Common myeloid progenitor, CD34-positive (primary cell): ENCODE results near the gene NUP210. TPM values are rescaled to one million over a fixed set of nuclear protein-coding genes. Genes with fewer than 3 reads are reported as not detected.

Experiments used
- CTCF ChIA-PET: fragments of 350-600 bp; sonication (Branson Sonifier 250); formaldehyde crosslinking; loops from one replicate; lab custom pipeline; 2021; ENCODE audit warnings: antibody characterized with exemption; lab: Charles Lee
- POLR2A ChIA-PET: fragments of 350-600 bp; sonication (Branson Sonifier 250); formaldehyde crosslinking; loops from one replicate; lab custom pipeline; 2021; ENCODE audit warnings: antibody characterized with exemption; lab: Charles Lee
- DNase-seq, 3 donors: peaks; one replicate each; pipeline versions ENCODE4 v3.0.0 to v3.0.0-alpha.2; 2013
- H3K27ac ChIP-seq, 2 experiments: 1 replicate in 1 of 2; 2 replicates in 1 of 2; pipeline ENCODE4 v1.7.0; 2013; ENCODE audit warnings: inconsistent platforms in 2 of 2, low read length in 2 of 2, mild to moderate bottlenecking in 2 of 2, low read depth in 1 of 2, moderate library complexity in 1 of 2; ENCODE audit not compliant: severe bottlenecking in 2 of 2, insufficient read depth in 1 of 2, poor library complexity in 1 of 2
- H3K27me3 ChIP-seq, 5 experiments: replicated peaks in 2 of 5; 1 replicate in 3 of 5; 2 replicates in 2 of 5; pipeline versions ENCODE4 v1.6.1 to v1.7.0; 2013; ENCODE audit warnings: low read length in 4 of 5, mild to moderate bottlenecking in 2 of 5, moderate library complexity in 2 of 5, inconsistent platforms in 1 of 5; ENCODE audit not compliant: insufficient read depth in 5 of 5, control insufficient read depth in 4 of 5
- H3K36me3 ChIP-seq, 4 experiments: 1 replicate in 2 of 4; 2 replicates in 2 of 4; pipeline versions ENCODE4 v1.6.1 to v1.7.0; 2013; ENCODE audit warnings: low read length in 3 of 4, control low read depth in 1 of 4, mild to moderate bottlenecking in 1 of 4; ENCODE audit not compliant: control insufficient read depth in 4 of 4, insufficient read depth in 4 of 4
- H3K4me1 ChIP-seq, 4 experiments: 1 replicate in 3 of 4; 2 replicates in 1 of 4; pipeline versions ENCODE4 v1.6.1 to v1.7.1; 2013; ENCODE audit warnings: low read length in 3 of 4, mild to moderate bottlenecking in 3 of 4, control low read depth in 1 of 4, inconsistent platforms in 1 of 4, moderate library complexity in 1 of 4; ENCODE audit not compliant: control insufficient read depth in 4 of 4, insufficient read depth in 4 of 4; ENCODE audit errors: control extremely low read depth in 1 of 4
- H3K4me3 ChIP-seq, 7 experiments: 1 replicate in 4 of 7; 2 replicates in 3 of 7; pipeline versions ENCODE4 v1.5.1 to v1.7.0; 2013; ENCODE audit warnings: mild to moderate bottlenecking in 7 of 7, low read length in 6 of 7, moderate library complexity in 6 of 7, inconsistent platforms in 2 of 7, low read depth in 2 of 7, control low read depth in 1 of 7; ENCODE audit not compliant: insufficient read depth in 4 of 7, control insufficient read depth in 1 of 7; ENCODE audit errors: extremely low read depth in 1 of 7
- H3K9me3 ChIP-seq, 5 experiments: 1 replicate in 4 of 5; 2 replicates in 1 of 5; pipeline versions ENCODE4 v1.6.1 to v1.7.1; 2013; ENCODE audit warnings: low read length in 4 of 5, mild to moderate bottlenecking in 2 of 5, inconsistent platforms in 1 of 5, low read depth in 1 of 5, moderate library complexity in 1 of 5; ENCODE audit not compliant: control insufficient read depth in 4 of 5, insufficient read depth in 2 of 5; ENCODE audit errors: control extremely low read depth in 1 of 5
- WGBS: methylation state at CpG from one replicate; pipeline ENCODE4 v1.1.5; 2013; ENCODE audit not compliant: insufficient coverage; 5-methylcytosine and 5-hydroxymethylcytosine counted together
- polyA plus RNA-seq: library from polyadenylated mRNA; unstranded; fragments of 120-200 nt; gene quantifications from one replicate; pipeline ENCODE4 v1.2.1, GENCODE V29; 2013

NUP210 gene
- 47.7 TPM for polyA plus RNA-seq

DNA sequence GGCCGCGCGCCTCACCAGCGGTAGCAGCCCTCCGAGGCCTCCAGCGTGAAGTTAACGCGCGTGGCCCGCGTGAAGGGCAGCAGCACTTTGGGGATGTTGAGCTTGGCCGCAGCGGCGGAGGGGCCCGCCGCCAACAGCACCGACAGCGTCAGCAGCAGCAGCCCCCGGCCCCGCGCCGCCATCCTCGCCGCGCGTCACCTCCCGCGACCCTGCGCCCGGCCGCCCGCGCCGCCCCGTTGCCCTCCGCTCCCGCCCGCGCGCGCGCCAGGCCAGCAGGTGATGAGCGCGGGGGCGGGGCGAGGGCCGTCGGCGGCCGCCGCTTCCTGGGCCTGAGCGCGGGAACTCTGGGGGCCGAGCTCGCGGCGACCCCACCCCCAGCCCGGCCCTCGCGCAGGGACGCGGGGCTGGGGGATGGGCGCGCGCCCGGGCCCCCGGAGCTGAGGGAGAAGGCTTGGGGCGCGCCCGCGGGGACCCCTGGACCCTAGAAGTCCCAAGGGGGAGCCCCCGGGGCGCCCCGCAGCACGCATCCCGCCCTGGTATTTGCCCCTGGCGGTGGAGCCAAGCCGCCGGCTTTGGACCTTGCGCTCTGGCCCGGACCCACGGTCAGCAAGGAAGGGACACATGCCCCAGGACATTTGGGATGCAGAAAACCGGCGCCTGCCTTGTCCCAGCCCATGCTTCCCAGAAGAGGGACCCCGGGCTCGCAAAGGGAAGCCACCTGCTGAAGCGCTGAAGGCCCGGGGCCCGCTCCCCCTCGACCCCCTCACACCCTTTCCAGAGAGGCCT lies at the start of gene NUP210:
Gene NUP210, minus strand, starts transcription at position 278 of the 786 bp plus-strand sequence. Its CDS starts 96 bp downstream, at position 182.
- 2% methylated on average over 75 of the region's 90 CpGs for WGBS
- peak in 2 of 3 donors; percentile 22 to 31 for DNase-seq
- POLR2A ChIA-PET: interaction anchor here (2.0 kb wide), 1 partner anchor 31 kb away, joined by 4 read pairs; no protein-coding TSS in a partner anchor
- peak within 1 kb of the TSS; percentile 25 to 85 for H3K27ac ChIP-seq
- CTCF ChIA-PET: interaction anchor here (0.8 to 5.3 kb wide), 6 partner anchors 21 to 77 kb away, joined by 3 to 45 read pairs (median 3); no protein-coding TSS in a partner anchor
- H3K36me3 ChIP-seq: peaks cover 0 to 19% (median 0%) of the 10 kb centered on the region in 4 experiments
- peaks cover 17 to 64% (median 55%) of the 10 kb centered on the region in 4 experiments for H3K4me1 ChIP-seq
- no peaks in the 10 kb centered on the region for H3K27me3 ChIP-seq
- peak within 1 kb of the TSS; percentile 23 to 83 (median 71) for H3K4me3 ChIP-seq
- no peaks in the 10 kb centered on the region for H3K9me3 ChIP-seq

DNA sequence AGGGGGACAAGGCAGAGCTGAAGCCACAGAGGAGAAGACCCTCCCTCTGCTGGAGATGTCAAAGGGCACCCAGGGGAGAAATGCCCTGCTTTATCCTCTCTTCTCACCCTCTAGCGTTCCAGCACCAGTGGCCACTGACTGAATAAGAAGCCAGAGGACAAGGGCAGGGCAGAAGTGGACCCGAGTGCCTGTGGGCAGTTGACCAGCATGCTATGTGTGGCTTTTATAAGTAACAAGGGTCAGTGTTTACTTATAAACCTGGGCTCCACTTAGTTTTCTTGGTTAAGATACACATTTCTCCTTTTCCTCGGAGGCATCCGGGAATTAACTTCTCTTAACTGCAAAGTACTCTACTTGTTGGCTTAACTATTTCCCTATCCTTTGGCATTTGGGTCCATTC lies 46.7 kb upstream of the NUP210 start:
- Histone ChIP-seq H3K9me3 (no peaks in the 10 kb centered on the region), H3K27ac (no peak overlapping the region), H3K36me3 (no peaks in the 10 kb centered on the region), H3K4me3 (no peak overlapping the region), H3K27me3 (peaks cover 0 to 5% (median 0%) of the 10 kb centered on the region in 5 experiments), H3K4me1 (no peaks in the 10 kb centered on the region)
- POLR2A ChIA-PET: no interaction called here
- CTCF ChIA-PET: interaction anchor here (1.2 to 2.4 kb wide), 4 partner anchors 10 to 112 kb away, joined by 4 to 9 read pairs (median 6); no protein-coding TSS in a partner anchor
- 93% methylated on average over 3 of the region's 4 CpGs for WGBS
- no peak for DNase-seq

DNA sequence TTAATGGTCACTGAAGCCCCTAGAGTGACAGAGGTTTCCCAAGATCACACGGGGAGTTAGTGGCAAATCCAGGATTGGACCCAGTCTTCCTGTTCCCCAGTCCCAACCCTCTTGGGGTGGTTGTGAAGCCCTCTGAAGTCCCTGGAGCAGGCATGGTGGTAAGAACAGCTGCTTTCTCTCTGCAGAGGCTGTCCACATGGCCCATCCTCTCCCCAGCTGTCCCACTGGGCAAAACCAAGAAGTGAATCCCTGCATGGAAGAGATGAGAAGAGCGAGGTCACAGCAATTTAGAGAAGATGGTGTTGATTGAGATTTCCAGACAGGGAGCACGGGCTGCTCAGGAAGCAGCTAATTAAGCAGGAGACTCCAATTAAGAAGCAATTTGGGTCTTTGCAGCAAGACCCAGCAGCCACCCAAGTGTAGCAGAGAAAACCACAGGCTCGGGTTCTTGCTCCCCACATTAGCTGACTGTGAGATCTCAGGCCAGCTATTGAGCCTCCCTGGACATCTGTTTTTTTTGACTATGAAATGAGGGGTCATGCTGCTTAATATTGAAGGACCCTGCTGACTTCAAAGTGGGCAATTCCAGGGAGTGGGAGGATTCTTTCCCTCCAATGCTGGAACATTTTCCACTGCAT lies 45.2 kb upstream of the NUP210 start:
- Histone ChIP-seq H3K9me3 (no peaks in the 10 kb centered on the region), H3K4me3 (no peak overlapping the region), H3K27me3 (peaks cover 0 to 5% (median 0%) of the 10 kb centered on the region in 5 experiments), H3K4me1 (no peaks in the 10 kb centered on the region), H3K27ac (no peak overlapping the region), H3K36me3 (no peaks in the 10 kb centered on the region)
- POLR2A ChIA-PET: no interaction called here
- CTCF ChIA-PET: interaction anchor here (1.2 to 2.4 kb wide), 2 partner anchors 10 to 11 kb away, joined by 5 to 9 read pairs; no protein-coding TSS in a partner anchor
- DNase-seq: no peak
- WGBS: 86% methylated on average over 4 of the region's 4 CpGs

DNA sequence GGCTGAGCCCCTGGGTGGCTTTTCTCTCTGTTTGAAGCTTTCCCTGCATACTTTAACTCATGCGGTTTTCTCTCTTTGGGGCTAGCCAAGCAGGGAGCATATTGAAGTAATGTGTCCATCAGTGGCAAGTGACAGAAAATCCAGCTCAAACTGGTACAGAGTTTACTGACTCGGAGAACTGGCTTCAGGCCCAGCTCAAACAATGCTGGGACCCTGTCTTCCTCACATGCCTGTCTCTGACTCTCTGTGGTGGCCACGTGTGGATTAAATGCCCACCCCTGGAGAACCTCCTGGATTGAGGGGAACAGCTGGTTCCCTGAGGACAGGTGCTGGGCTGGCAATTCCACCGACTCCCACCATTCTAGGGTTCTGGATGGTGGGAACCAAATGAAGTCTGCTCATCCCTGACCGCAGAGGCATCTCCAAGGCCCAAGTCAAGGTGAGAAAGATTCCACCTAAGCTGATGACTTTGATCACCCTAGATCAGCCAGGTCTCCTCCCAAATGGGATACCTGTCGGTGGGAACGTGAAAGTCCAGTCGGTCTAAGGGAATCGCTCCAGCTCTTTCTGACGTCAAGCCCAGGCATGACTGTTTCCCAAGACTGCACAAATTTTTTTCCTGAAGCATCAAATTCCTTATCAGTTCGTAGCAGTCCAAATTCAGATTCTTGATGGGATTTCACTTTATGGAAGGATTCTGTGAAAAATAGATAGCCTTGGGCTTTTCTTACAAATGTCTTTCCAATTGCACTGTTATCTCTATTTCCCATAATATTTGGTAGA lies 43.7 kb upstream of the NUP210 start:
- Histone ChIP-seq H3K36me3 (no peaks in the 10 kb centered on the region), H3K4me1 (no peaks in the 10 kb centered on the region), H3K27ac (no peak overlapping the region), H3K4me3 (no peak overlapping the region), H3K27me3 (peaks cover 0 to 5% (median 0%) of the 10 kb centered on the region in 5 experiments), H3K9me3 (no peaks in the 10 kb centered on the region)
- no peak for DNase-seq
- CTCF ChIA-PET: interaction anchor here (0.9 to 5.1 kb wide), 10 partner anchors 7 to 234 kb away, joined by 3 to 38 read pairs (median 4); partner anchors contain the start of gene HDAC11
- 88% methylated on average over 10 of the region's 11 CpGs for WGBS
- POLR2A ChIA-PET: no interaction called here

DNA sequence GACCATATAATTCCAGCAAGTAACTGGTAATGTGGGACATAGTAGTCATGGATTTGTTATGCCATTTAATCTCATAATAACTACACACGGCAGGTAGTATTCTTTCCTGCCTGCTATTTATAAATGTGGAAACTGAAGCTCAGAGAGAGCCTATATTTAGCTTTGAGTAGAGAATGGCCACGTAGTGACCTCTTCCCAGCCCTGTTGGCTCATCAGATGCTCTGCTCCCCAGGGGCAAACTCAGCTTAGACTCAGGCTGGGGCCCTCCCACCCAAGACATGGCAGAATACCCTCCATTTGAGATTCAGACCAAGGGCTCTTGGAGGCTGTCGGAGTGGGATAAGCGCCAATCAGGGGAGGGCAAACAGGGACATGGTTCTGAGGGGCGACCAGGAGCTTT lies 42.7 kb upstream of the NUP210 start:
- no peak overlapping the region for H3K4me3 ChIP-seq
- WGBS: 89% methylated on average over 4 of the region's 5 CpGs
- POLR2A ChIA-PET: no interaction called here

DNA sequence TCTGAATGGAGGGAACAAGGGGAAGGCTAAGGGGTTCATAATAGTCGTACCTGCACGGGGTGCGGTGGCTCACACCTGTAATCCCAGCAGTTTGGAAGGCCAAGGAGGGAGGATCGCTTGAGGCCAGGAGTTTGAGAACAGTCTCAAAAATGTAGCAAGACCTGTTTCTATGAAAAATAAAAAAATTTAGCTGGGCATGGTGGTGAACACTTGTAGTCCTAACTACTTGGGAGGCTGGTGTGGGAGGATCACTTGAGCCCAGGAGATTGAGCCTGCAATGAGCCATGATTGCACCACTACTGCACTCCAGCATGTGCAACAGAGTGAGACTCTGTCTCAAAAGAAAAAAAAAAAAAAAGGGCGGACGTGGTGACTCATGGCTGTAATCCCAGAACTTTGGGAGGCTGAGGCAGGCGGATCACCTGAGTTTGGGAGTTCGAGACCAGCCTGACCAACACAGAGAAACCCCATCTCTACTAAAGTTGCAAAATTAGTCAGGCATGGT lies 42.1 kb upstream of the NUP210 start:
- ChIA-PET POLR2A (no interaction called here), CTCF (interaction anchor here (0.9 to 5.1 kb wide), 14 partner anchors 9 to 423 kb away, joined by 3 to 38 read pairs (median 7); partner anchors contain the start of gene HDAC11)
- no peak overlapping the region for H3K27ac ChIP-seq
- no peaks in the 10 kb centered on the region for H3K4me1 ChIP-seq
- 87% methylated on average over 5 of the region's 8 CpGs for WGBS
- no peak for DNase-seq
- no peaks in the 10 kb centered on the region for H3K9me3 ChIP-seq
- H3K36me3 ChIP-seq: no peaks in the 10 kb centered on the region
- H3K27me3 ChIP-seq: peaks cover 0 to 5% (median 0%) of the 10 kb centered on the region in 5 experiments
- H3K4me3 ChIP-seq: no peak overlapping the region

More for the DNA sequence above, 42.7 kb upstream of the NUP210 start:
- no peak for DNase-seq
- CTCF ChIA-PET: interaction anchor here (1.0 to 5.1 kb wide), 12 partner anchors 8 to 371 kb away, joined by 3 to 38 read pairs (median 7); partner anchors contain the start of gene HDAC11
- Histone ChIP-seq H3K9me3 (no peaks in the 10 kb centered on the region), H3K27ac (no peak overlapping the region), H3K36me3 (no peaks in the 10 kb centered on the region), H3K4me1 (no peaks in the 10 kb centered on the region), H3K27me3 (peaks cover 0 to 5% (median 0%) of the 10 kb centered on the region in 5 experiments)
